Astrocyte of the hippocampus (primary cell): ENCODE data around the gene CYGB.

Experiments used
- DNase-seq: peaks from one replicate; pipeline ENCODE4 v3.0.0; 2011; ENCODE audit warnings: low read depth, low spot score

The CYGB gene

DNA sequence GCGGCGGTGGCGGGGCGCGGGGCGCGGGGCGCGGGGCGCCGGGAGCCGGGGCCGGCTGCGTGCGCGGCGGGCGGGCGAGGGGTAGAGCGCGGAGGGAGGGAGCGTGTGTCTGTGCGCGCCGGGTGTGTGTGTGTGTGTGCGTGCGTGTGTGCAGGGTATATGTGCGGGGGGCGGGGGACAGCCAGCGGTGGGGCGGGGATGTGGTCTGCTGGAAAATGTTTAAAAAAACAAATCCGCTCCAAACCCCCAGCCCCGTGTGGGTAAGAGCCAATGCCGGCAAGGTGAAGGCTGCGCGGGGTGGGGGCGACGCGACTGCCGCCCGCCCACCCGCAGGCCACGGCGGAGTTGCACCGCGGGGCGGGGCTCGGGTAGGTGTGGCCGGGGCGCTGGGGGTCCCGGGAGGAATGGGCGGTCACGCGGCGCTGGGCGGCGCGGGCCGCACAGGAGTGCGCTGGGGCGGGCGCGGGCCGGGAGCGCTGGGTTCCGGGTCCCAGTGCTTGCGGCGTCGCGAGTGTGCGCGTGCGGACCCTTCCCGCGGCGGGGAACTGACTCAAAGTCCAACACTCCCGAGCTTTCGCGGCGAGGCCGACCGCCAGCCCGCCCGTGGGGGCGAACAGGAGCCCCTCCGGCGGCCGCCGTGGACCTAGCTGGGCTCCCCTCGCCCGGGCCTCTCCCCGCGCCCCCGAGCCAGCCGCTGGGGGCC, at the start of gene CYGB:
Gene CYGB (minus strand): TSS at position 132 of the 703 bp plus-strand sequence. CDS start 167 bp downstream, outside the sequence.
- DNase-seq, result peak; percentile 56

DNA sequence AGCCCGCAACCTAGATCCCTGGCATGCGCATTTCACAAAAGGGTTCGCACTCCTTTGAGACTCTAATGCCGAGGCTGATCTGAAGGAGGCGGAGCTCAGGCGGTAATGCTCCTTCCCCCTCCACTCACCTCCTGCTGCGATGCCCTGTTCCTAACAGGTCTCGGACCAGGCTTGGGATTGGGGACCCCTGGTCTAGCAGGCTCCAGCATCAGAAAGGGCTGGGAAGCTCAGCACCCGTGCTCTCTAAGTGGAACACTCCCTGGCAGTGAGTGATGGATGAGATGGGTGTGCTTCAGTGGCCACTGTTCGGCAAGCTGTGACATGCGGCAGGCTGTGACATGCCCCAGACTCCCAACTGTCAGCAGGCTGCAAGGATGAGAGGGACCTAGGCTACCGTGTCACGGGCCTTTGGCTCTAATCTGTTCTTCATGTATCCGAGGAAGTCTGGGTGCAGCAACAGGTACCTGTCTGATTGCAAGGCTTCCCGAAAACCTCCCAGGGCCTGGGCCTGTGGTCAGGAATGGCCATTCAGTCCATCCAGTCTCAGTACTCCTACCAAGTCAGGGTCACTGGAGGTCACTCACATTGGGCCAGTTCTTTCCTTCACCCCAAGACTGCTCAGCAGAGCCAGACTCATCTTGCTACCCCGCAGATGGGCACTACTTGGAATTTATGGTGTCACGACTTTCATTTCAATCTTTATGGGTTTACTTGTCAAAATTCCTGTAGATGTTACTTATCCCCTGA, 49.4 kb upstream of the CYGB start:
- no peak for DNase-seq

GRCh38 chr17:76585649-76586593, 48.4 kb upstream of the CYGB start, which contains the start of gene ST6GALNAC2:
Gene ST6GALNAC2, minus strand, starts transcription at chr17:76585860. Its CDS starts 52 bp downstream, at chr17:76585808.
- DNase-seq, result peak; percentile 80

DNA sequence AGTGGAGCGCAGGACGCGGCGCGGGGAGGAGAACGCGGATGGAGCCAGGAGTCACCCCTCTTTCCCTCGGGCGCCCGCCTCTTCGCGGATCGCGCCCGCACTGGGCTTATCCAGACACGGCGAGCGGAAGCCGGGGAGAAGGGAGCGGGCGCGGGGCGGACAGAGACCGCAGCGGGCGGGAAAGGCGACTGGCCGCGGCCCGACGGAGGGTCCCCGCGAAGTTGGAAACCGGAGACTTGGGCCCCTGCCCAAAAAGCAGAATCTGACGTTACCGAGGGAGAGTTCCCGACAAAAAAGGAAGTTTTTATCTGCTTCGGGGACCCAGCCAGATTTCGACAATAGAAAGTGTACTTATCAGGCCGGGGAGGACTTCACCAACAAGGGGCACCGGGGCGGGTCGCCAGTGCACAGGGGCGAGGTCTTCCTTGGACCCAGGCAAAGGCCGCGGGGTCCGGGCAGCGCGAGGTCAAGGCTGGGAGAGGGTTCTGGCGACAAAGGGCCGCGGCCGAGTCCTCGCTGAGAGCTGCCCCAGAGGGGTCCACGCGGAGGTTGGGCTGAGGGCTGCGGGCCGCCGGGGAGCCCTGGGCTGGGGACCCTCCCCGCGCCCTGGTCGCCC, 47.6 kb upstream of the CYGB start:
- DNase-seq, result peak; percentile 53

GRCh38 chr17:76584427-76585032, 47.0 kb upstream of the CYGB start:
- DNase-seq, result no peak

GRCh38 chr17:76582660-76583059, 45.2 kb upstream of the CYGB start:
- DNase-seq, result no peak

DNA sequence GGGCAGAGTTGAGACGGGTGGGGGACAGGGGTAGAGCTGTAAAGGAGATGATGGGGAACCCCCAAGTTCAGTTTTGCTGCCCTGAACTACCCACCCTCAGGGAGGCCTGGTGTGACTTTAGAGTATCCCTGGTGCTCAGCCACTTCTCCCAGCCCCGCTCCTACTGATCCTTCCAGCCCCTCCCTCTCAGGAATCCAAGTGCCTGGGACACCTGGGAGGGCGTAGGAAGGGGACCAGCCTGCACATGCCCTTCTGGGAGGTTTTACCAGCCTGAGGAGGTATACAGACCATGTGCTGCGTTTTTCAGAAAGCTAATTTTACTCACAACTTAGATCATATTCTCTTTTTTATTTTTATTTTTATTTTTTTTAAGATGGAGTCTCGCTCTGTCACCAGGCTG, 44.0 kb upstream of the CYGB start:
- DNase-seq, result no peak

DNA sequence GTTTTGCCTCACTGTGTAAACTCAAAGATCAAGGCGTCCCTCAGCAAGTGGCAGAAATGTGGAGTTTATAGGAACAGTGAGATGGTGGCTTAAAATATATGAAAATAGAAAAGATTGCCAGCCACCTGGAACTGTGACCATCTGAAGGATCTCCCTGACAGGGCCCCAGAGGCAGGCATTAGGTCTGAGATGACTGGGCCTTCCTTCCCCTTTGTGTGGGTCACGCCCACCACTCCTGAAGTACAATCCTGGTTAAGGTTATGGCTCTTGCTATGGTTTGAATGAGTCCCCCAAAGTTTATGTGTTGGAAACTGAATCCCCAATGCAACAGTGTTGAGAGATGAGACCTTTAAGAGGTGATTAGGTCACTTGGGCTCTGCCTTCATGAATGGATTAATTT, 41.8 kb upstream of the CYGB start:
- DNase-seq, result no peak

DNA sequence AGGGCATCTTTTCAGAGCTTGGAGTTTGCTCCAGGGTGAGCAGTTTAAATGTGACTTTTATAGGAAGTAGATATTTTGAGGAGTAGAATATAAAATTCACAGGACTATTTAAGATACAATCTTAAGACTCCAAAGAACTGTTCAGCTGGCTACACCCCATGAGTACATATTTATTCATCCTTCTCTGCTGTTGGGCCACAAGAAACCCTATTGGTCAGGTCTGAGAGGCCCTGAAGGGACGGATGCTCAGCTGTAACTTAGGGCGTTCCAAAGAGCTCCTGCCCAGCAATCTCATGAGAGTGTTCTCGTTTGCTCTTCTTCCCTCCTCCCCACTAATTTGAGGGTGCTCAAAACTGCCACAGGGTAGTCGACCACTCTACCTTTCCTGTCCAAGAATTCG, 40.9 kb upstream of the CYGB start:
- no peak for DNase-seq

DNA sequence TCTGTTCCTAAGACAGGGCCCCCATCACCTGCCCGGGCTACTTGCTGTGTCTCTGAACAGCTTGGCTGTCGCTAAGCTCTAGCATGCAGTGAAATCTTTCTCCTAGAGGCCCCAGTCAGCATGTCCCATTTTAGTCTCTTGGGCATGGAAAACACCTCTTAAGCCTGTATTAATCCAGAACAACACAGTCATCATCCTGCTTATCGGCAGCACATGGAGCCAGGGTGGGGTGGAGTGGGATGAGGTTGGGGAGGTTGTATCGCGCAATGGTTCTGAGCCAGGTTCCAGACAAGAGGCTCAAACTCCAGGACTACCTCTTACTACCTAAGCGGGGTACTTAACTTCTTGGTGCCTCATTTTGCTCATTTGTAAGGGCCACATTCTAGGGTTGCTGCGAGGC, 40.4 kb upstream of the CYGB start:
- no peak for DNase-seq

GRCh38 chr17:76576189-76576588, 38.7 kb upstream of the CYGB start:
- no peak for DNase-seq

DNA sequence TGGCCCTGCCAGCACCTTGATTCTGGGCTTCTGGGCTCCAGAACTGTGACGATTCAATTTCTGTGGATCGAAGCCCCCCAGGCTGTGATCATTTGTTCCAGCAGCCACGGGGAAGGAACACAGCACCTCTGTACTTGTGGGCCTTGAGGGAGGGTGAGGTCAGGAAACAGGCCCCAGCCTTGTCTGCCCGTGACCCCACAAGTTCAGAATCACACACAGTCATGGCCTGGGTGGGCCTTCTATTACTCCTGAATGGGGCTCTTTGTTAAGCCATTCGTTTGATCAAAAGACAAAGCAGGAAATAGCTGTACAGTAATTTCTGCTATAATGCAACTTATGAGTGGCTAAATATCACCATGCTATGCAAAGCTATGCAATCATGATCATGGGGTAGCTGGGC, 38.1 kb upstream of the CYGB start:
- DNase-seq, result no peak

DNA sequence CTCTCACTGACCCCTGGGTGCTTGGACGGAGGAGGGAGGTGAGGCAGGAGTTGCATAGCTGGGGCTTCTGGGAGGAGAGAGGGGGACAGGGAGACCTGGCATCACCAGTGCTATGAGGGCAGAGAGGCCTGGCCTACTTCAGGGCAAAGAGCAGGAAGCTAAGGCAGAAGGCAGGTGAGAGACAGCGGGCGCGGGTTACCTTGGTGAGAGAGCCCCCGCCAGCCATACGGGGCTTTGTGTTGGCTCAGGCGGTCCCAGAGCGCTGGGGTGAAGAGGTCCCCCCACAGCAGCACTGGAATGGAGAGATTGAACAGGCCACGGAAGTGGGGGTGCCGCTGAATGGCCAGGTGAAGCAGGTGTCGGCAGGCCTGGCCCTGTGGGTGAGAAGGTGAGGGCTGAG, 36.7 kb upstream of the CYGB start:
- DNase-seq, result no peak

DNA sequence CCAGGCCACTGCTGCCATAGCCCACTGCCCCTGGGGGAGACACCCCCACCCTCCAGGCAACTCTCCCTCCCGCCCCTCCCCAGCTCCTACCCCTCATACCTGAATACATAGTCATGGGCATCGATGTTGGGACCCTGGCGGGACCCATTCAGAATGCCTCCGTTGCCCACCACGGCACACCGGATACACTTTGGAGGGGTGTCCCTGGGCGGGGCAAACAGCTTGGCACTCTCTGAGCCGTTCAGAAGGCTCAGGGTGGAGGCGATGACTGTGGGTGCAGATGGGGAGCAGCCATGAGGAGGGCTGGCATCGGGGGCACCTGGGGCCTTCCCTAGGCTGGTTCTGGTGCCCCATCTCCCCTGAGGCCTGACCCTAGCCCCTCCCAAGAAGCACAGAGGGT, 35.6 kb upstream of the CYGB start:
- no peak for DNase-seq

DNA sequence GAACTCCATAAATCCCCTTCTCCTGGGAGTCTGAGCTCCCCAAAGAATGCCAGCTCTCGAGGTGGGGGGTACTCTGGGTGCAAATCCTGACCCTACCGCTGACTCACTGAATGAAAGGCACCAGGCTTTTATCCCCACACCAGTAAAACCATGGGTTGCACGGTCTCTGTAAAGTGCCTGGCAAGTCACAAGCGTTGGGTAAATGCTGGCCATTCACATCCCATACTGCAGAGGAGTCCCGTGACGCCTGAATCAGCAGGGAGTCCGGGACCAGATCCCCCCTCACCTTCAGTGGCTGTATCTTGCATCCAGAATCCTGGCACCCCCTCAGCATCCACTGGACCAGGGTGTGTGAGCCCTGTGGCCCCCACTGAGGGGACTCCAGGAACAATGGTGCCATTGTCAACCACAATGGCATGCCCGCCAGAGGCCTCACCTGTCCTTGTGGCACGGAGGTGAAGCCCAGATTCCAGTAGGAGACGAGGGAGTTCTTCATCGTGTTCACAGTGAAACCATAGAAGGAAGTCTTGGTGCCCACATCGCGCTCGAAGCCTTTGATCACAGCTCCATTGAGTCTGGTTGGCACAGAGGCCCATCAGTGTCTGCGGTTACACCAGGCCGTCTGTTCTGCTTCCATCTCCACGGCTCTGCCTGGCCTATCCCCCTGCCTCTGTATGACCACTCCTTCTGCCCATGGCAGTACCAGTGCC, 34.8 kb upstream of the CYGB start:
- no peak for DNase-seq

- no peak for DNase-seq
Observed at GRCh38 chr17:76570877-76571471, 33.5 kb upstream of the CYGB start.

- no peak for DNase-seq
Observed at GRCh38 chr17:76570457-76570856, 32.9 kb upstream of the CYGB start.

- DNase-seq, result peak; percentile 57
Observed at GRCh38 chr17:76569607-76570279, 32.2 kb upstream of the CYGB start.

DNA sequence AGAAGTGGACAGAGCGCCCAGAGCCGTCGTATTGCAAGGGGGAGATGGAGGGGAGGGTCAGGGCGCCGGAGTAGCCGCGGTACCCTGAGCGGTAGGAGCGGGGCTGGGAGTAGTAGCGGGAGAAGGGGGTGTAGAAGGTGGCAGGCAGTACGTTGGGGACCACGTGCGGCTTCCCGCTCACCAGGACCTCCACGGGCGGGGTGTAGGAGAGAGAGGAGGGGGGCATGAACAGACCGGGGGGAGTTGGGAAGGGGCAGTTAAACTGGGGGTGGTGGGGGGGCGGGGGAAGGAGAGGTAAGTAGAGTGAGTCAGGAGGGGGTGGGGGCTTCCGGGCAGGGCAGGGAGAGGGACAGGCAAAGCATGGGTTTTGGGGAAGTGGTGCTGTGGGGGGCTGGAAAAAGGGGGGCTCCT, 31.3 kb upstream of the CYGB start:
- no peak for DNase-seq
